Thoracic aorta (tissue), 2 donors: ENCODE measurements around the gene COG5. TPM values are rescaled to one million over a fixed set of nuclear protein-coding genes. Genes with fewer than 3 reads are reported as not detected.

Source experiments
- ATAC-seq: fragments of 150-250 bp; one replicate; pipeline ENCODE4 v1.8.0; 2017; ENCODE audit warnings: low read depth; ENCODE audit not compliant: insufficient number of reproducible peaks, low FRiP score
- DNase-seq: peaks from one replicate; pipeline ENCODE4 v3.0.0-alpha.2; 2020; ENCODE audit warnings: low spot score
- H3K27ac ChIP-seq, 2 donors: fragments of 200-600 bp; sonication (generic); 1 replicate in 1 of 2; 2 replicates in 1 of 2; pipeline ENCODE4 v1.5.1; 2016; ENCODE audit warnings: mild to moderate bottlenecking in 2 of 2, moderate library complexity in 2 of 2
- H3K27me3 ChIP-seq: fragments of 200-600 bp; sonication (generic); replicated peaks from 2 replicates; pipeline ENCODE4 v1.6.0; 2016; ENCODE audit warnings: mild to moderate bottlenecking; ENCODE audit not compliant: insufficient read depth
- H3K36me3 ChIP-seq: fragments of 200-600 bp; sonication (generic); one replicate; pipeline ENCODE4 v1.5.1; 2016
- H3K4me1 ChIP-seq, 2 donors: fragments of 200-600 bp; sonication (generic); 1 replicate in 1 of 2; 2 replicates in 1 of 2; pipeline versions ENCODE4 v1.5.1 to v1.6.0; 2016; ENCODE audit warnings: low read depth in 2 of 2, mild to moderate bottlenecking in 1 of 2; ENCODE audit not compliant: control insufficient read depth in 1 of 2
- H3K4me3 ChIP-seq: fragments of 200-600 bp; sonication (generic); 2 replicates; pipeline ENCODE4 v1.5.1; 2016; ENCODE audit warnings: mild to moderate bottlenecking
- H3K9me3 ChIP-seq: fragments of 200-600 bp; sonication (generic); 2 replicates; pipeline ENCODE4 v1.5.1; 2016
- CTCF ChIP-seq: fragments of 200-600 bp; sonication (generic); IDR thresholded peaks from one replicate; pipeline ENCODE4 v1.5.1; 2019; ENCODE audit warnings: antibody characterized with exemption
- total RNA-seq, 2 donors: library from RNA; depleted of rRNA; stranded (reverse); fragments of >200 nt; gene quantifications; one replicate each; pipeline versions ENCODE4 v1.1.0 to v1.2.3, GENCODE V29; 2016

COG5 gene
- total RNA-seq, 2 donors from 2014 or later = 52.5 to 72.4 TPM

GRCh38 chr7:107386548-107387102, 177.1 kb downstream of the COG5 start:
- Histone ChIP-seq H3K27ac (peak overlapping the region; percentile 82 to 95), H3K36me3 (no peaks in the 10 kb centered on the region), H3K27me3 (no peaks in the 10 kb centered on the region), H3K9me3 (no peaks in the 10 kb centered on the region), H3K4me3 (peak overlapping the region; percentile 58), H3K4me1 (peaks cover 26 to 29% of the 10 kb centered on the region in 2 donors)
- no peak for DNase-seq
- ATAC-seq = no peak
- TF ChIP-seq CTCF = no peak

- Histone ChIP-seq H3K4me3 (no peak overlapping the region), H3K27me3 (no peaks in the 10 kb centered on the region), H3K36me3 (no peaks in the 10 kb centered on the region), H3K4me1 (peaks cover 26 to 29% of the 10 kb centered on the region in 2 donors), H3K27ac (no peak overlapping the region), H3K9me3 (no peaks in the 10 kb centered on the region)
- no peak for TF ChIP-seq CTCF
- DNase-seq = no peak
- no peak for ATAC-seq
These were observed 179.7 kb downstream of the COG5 start for GRCh38 chr7:107384025-107384424.

- Histone ChIP-seq H3K4me1 (peaks cover 23 to 25% of the 10 kb centered on the region in 2 donors), H3K27ac (no peak overlapping the region), H3K36me3 (no peaks in the 10 kb centered on the region), H3K4me3 (no peak overlapping the region), H3K9me3 (no peaks in the 10 kb centered on the region), H3K27me3 (no peaks in the 10 kb centered on the region)
- DNase-seq (no peak), ATAC-seq (no peak)
- TF ChIP-seq CTCF = no peak
These were observed 180.5 kb downstream of the COG5 start for GRCh38 chr7:107383203-107383602.

GRCh38 chr7:107381453-107381852, 182.3 kb downstream of the COG5 start:
- peaks cover 8 to 10% of the 10 kb centered on the region in 2 donors for H3K4me1 ChIP-seq

GRCh38 chr7:107373354-107373753, 190.4 kb downstream of the COG5 start:
- no peak for TF ChIP-seq CTCF
- DNase-seq (no peak), ATAC-seq (no peak)
- H3K27ac ChIP-seq = no peak overlapping the region
- no peaks in the 10 kb centered on the region for H3K9me3 ChIP-seq
- no peak overlapping the region for H3K4me3 ChIP-seq
- H3K36me3 ChIP-seq = no peaks in the 10 kb centered on the region
- no peaks in the 10 kb centered on the region for H3K27me3 ChIP-seq
- H3K4me1 ChIP-seq = peaks cover 0 to 5% of the 10 kb centered on the region in 2 donors

More at GRCh38 chr7:107381453-107381852, 182.3 kb downstream of the COG5 start:
- ATAC-seq = no peak
- no peak for TF ChIP-seq CTCF
- DNase-seq = no peak
- Histone ChIP-seq H3K27ac (no peak overlapping the region), H3K4me3 (no peak overlapping the region), H3K27me3 (no peaks in the 10 kb centered on the region), H3K36me3 (no peaks in the 10 kb centered on the region), H3K9me3 (no peaks in the 10 kb centered on the region)
